HepG2 (cell line): Measurements from ENCODE around the gene HNRNPUL1. TPM values are rescaled to one million over a fixed set of nuclear protein-coding genes. Genes with fewer than 3 reads are reported as not detected.

ENCODE experiments used
- ATAC-seq: fragments of 200-7000 bp; cut with Tn5 transposase; 3 replicates; pipeline ENCODE4 v1.9.1; 2020; ENCODE audit warnings: mild to moderate bottlenecking, moderate library complexity
- BruUV-seq: library from RNA; stranded (reverse); fragments of 400-500 nt; replicated peaks from 2 replicates; lab custom pipeline; 2021; lab: Mats Ljungman, UMichigan
- CTCF ChIA-PET: fragments of 300-600 bp; formaldehyde crosslinking; extraction: SDS; loops from one replicate; lab custom pipeline; 2021; ENCODE audit warnings: low total read pairs, inconsistent platforms, low intra/inter-chr PET ratio; lab: Yijun Ruan, JAX
- POLR2A ChIA-PET: fragments of 350-600 bp; sonication (Branson Sonifier 250); formaldehyde crosslinking; loops from one replicate; lab custom pipeline; 2020; ENCODE audit warnings: antibody characterized with exemption, inconsistent platforms; lab: Yijun Ruan, JAX
- DNase-seq: peaks from one replicate; pipeline ENCODE4 v3.0.0-alpha.2; 2015; ENCODE audit warnings: low spot score
- FAIRE-seq: peaks from 3 replicates; lab custom pipeline; 2011; peaks lifted over from hg19 to GRCh38; lab: Jason Lieb, UNC
- H2AFZ ChIP-seq: one replicate; pipeline ENCODE4 v1.6.1; 2011; ENCODE audit warnings: low read length, inconsistent platforms
- H3K27ac ChIP-seq: fragments of 300-600 bp; 3 replicates; pipeline ENCODE4 v1.8.0; 2011; ENCODE audit warnings: mixed run types, mild to moderate bottlenecking, mixed read lengths, low read length, inconsistent platforms; ENCODE audit not compliant: insufficient read depth; ENCODE audit errors: extremely low read length
- H3K27me3 ChIP-seq, 2 experiments: fragments of 200-600 bp in 1 of 2; 2 replicates in 1 of 2; 3 replicates in 1 of 2; pipeline versions ENCODE4 v1.6.0 to v1.8.0; 2011; ENCODE audit warnings: low read length in 2 of 2, mild to moderate bottlenecking in 2 of 2, moderate library complexity in 2 of 2, inconsistent platforms in 1 of 2; ENCODE audit not compliant: insufficient read depth in 2 of 2, control insufficient read depth in 1 of 2
- H3K36me3 ChIP-seq, 2 experiments: fragments of 200-600 bp in 1 of 2; replicated peaks in 1 of 2; 2 replicates in 1 of 2; 3 replicates in 1 of 2; pipeline versions ENCODE4 v1.5.1 to v1.8.0; 2011; ENCODE audit warnings: low read length in 2 of 2, inconsistent platforms in 1 of 2; ENCODE audit not compliant: insufficient read depth in 2 of 2, control insufficient read depth in 1 of 2
- H3K4me1 ChIP-seq: 2 replicates; pipeline ENCODE4 v1.5.1; 2012; ENCODE audit warnings: low read length, inconsistent platforms; ENCODE audit not compliant: insufficient read depth
- H3K4me2 ChIP-seq: 2 replicates; pipeline ENCODE4 v1.6.0; 2011; ENCODE audit warnings: low read depth, low read length, inconsistent platforms
- H3K4me3 ChIP-seq, 3 experiments: fragments of 200-600 bp in 1 of 3; sonication (generic), shearing (Covaris generic) in 1 of 3; replicated peaks in 1 of 3; 2 replicates each; pipeline ENCODE4 v1.5.1; 2011 to 2016; ENCODE audit warnings: low read length in 3 of 3, inconsistent platforms in 2 of 3, low read depth in 2 of 3, mild to moderate bottlenecking in 2 of 3, control low read depth in 1 of 3, mixed read lengths in 1 of 3; ENCODE audit not compliant: insufficient read depth in 1 of 3
- H3K79me2 ChIP-seq: one replicate; pipeline ENCODE4 v1.6.1; 2011; ENCODE audit warnings: low read length, inconsistent platforms; ENCODE audit not compliant: insufficient read depth
- H3K9ac ChIP-seq: 2 replicates; pipeline ENCODE4 v1.6.0; 2011; ENCODE audit warnings: mild to moderate bottlenecking, low read depth, low read length, inconsistent platforms; ENCODE audit not compliant: insufficient read depth
- H3K9me3 ChIP-seq: 2 replicates; pipeline ENCODE4 v1.5.1; 2012; ENCODE audit warnings: mild to moderate bottlenecking, low read length
- H4K20me1 ChIP-seq: 2 replicates; pipeline ENCODE4 v1.6.0; 2011; ENCODE audit warnings: inconsistent platforms, mild to moderate bottlenecking, low read length, moderate library complexity; ENCODE audit not compliant: insufficient read depth
- RBAK ChIP-seq: sonication (generic); formaldehyde crosslinking; IDR thresholded peaks from 2 replicates; pipeline ENCODE4 v1.5.1; 2020; ENCODE audit warnings: mild to moderate bottlenecking, missing genetic modification reagents
- SOX6 ChIP-seq, 2 experiments: fragments of 450-650 bp in 1 of 2; sonication (generic) in 1 of 2; formaldehyde crosslinking in 1 of 2; IDR thresholded peaks; 2 replicates each; pipeline versions ENCODE4 v1.4.0 to v1.6.1; 2017 to 2020; ENCODE audit warnings: antibody characterized with exemption in 1 of 2, mild to moderate bottlenecking in 1 of 2, missing genetic modification reagents in 1 of 2
- TRAFD1 ChIP-seq: sonication (generic); formaldehyde crosslinking; IDR thresholded peaks from 2 replicates; pipeline ENCODE4 v1.5.1; 2020; ENCODE audit warnings: missing genetic modification reagents, mild to moderate bottlenecking, borderline replicate concordance
- ZNF367 ChIP-seq: sonication (generic); formaldehyde crosslinking; IDR thresholded peaks from 2 replicates; pipeline ENCODE4 v1.4.0; 2020; ENCODE audit warnings: missing genetic modification reagents, borderline replicate concordance
- ZNF629 ChIP-seq: sonication (generic); formaldehyde crosslinking; conservative IDR thresholded peaks from 2 replicates; pipeline ENCODE4 v1.5.0; 2020; ENCODE audit warnings: missing genetic modification reagents
- whole genome bisulfite sequencing: methylation state at CpG from one replicate; pipeline ENCODE4 v1.1.6; 2017; ENCODE audit warnings: low lambda C conversion rate; 5-methylcytosine and 5-hydroxymethylcytosine counted together
- in situ Hi-C: cut with HindIII; loops from 2 replicates; pipeline ENCODE4 v1.10.0; 2017; ENCODE audit warnings: low pct_unique_long_range_greater_than_20kb; ENCODE audit not compliant: extremely low pct_ligation_motif_present
- intact Hi-C: fragments of 100-400 bp; cut with micrococcal nuclease; formaldehyde crosslinking; loops from one replicate; pipeline ENCODE4 v1.10.0; 2022; ENCODE audit not compliant: unreplicated experiment
- polyA plus RNA-seq, 8 experiments: library from polyadenylated mRNA; depleted of rRNA in 3 of 8; stranded (reverse) in 7 of 8; unstranded in 1 of 8; fragments of >200 nt; fragmentation: Illumina TruSeq in 4 of 8; extraction: Trizol in 4 of 8; gene quantifications; 2 replicates each; pipeline versions ENCODE4 v1.2.1 to v1.2.3, GENCODE V29; 2011 to 2016; ENCODE audit warnings: low read depth in 4 of 8, missing spikeins in 1 of 8, mixed read lengths in 1 of 8; ENCODE audit not compliant: insufficient read depth in 1 of 8
- total RNA-seq, 5 experiments: library from RNA; depleted of rRNA; stranded (reverse); fragments of >200 nt; fragmentation: Illumina TruSeq; extraction: Trizol; gene quantifications; 2 replicates each; pipeline ENCODE4 v1.2.3, GENCODE V29; 2016; ENCODE audit warnings: low read depth in 1 of 5

HNRNPUL1 gene
- total and polyA plus RNA-seq, 2 of the 13 experiments (the other 11 are each of a cell fraction or from before 2014, with no cell fraction given): 30.9 to 81.7 TPM

DNA sequence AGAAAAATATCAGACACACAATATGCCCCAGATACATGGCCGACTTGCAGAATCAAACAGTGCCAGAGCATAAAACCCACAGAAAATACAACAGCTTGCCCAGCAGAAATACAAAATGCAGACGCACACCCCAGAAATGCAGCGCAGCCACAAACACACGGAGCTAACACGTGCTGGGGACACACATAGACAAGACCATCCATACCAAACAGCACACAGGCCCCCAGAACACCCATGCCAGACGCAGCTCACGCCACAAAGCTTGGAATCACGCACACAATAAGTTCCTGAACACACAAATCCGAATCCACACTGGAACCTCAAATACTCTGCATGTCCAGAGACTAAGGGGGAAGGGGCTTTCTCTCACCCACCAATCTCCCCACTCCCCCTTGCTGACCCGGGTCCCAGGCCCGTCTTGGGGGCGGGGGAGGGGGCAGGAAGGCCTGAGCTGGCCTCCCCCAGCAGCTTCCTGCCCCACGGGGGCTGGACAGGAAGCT lies 63.0 kb downstream of the HNRNPUL1 start:
- Histone ChIP-seq H3K4me3 (no peak overlapping the region), H3K27ac (no peak overlapping the region), H3K4me2 (no peak overlapping the region), H3K79me2 (peaks cover 2% of the 10 kb centered on the region), H3K4me1 (peaks cover 53% of the 10 kb centered on the region), H3K9ac (no peak overlapping the region), H3K9me3 (no peaks in the 10 kb centered on the region), H2AFZ (no peak overlapping the region)
- BruUV-seq: no TSS peak
- CTCF ChIA-PET: no interaction called here
- WGBS: 97% methylated on average over 12 of the region's 13 CpGs
- in situ Hi-C loops: no loop called here
- no peak for ATAC-seq
- TF ChIP-seq ZNF629 (CRISPR knock-in tag) (no peak), SOX6 (IDR thresholded peaks at IDR 0.05) (no peak), SOX6 (CRISPR knock-in tag; IDR thresholded peaks at IDR 0.05) (no peak), TRAFD1 (no peak), ZNF367 (CRISPR knock-in tag) (no peak), RBAK (CRISPR knock-in tag) (no peak)
- TF ChIP-seq, all 625 proteins: peak for 0
- no peak for FAIRE-seq
- Histone ChIP-seq H3K27me3 (no peaks in the 10 kb centered on the region), H4K20me1 (no peaks in the 10 kb centered on the region), H3K36me3 (peaks cover 13 to 29% of the 10 kb centered on the region in 2 experiments; a peak in 4 of 5 replicates)
- intact Hi-C loops: no loop called here
- POLR2A ChIA-PET: interaction anchor here (1.3 kb wide), 1 partner anchor 25 kb away, joined by 6 read pairs; no protein-coding TSS in a partner anchor
- no peak for DNase-seq
